Measurements from ENCODE around the gene SKAP1.
"Not testable (repeated sequence)": the region's sequence is repeated elsewhere in the genome, so short reads cannot be mapped to it uniquely, and the experiment has no call there.

SKAP1 gene

DNA sequence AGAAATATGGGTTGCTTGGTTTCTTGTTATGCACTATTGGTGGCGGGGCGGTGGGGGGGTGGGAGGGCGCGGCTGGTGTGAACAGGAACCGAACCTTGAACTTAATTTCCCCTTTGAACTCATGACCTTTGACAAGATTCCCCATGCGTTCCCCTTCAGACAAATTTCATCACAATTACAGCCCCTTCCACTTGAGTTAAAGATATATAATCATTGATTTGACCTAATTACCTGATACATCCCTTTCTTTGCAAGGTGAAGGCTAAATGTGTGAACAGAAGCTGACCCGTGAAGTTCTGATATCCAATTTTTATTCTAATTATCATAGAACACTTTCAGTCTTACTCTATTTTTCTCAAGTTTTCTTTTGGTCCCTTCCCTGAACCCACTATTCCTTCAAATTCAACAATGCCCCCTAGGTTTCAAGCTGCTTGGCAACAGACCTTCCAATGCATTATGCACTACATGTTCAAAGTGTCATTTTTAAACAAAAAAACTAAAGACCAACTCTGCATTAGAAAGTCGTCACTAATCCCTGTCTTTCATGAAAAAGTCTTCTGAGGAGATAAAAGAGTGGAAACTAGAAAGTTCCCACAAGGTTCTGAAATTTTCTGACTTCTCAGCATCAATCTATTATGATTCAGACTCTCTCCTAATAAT is 116.8 kb downstream of the SKAP1 start:
- DNase-seq, result peak; percentile 6

DNA sequence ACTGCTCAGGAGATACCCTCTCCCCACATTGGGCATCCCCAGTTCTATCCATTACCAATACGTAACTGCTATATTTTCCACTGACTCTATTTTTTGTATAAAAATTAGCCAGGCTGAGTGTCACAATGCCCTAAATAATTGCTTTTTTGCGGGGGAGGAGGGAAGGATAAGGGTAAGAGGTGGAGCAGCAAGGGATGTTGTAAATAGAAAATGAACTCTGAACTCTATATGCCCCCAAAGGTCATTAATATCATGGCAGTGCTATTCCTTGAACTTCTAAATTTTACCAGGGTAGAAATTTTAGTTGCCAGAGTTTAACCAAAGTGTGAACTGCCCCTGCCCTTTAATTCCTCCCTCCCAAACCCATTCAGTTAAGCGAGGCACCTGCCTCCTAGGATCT is 118.7 kb downstream of the SKAP1 start:
- DNase-seq, result no peak

DNA sequence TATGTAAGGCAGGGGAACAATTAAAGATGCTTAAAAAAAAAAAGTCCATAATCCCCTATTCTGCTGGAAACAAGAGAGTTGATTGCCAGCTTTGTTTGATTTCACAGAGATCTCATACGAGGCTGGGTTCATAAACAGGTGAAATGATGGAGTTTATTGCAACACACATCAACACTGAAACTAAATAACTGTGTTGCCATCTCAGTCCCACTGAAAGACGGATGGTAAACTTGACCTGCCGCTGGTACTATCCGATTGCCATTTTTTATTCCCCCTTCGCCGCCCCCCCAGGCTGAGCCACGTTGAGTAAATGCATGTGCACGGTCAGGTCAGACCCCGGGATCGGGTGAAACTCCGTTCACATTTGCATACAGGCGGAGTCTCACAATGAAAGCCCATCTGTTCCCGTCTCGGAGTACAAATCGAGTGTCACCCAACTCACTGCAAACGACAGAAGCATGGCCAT is 119.2 kb downstream of the SKAP1 start:
- DNase-seq, result no peak

DNA sequence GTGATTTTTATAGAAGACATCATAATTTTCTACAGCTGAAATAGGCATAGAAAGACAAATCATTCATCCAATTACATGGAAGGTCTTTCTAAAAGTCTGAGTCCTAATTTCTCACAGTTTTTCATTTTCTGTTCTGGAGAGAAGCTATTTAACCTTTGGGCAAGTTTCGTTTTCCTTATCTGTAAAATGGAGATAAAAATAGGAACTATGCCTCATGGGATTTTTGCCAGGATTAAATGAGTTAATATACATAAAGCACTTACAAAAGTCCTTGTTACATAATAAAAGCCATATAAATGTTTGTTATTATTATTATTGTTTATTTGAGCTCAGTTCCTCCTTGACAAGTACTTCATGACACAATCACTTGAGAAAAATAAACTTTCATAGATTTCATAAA is 121.4 kb downstream of the SKAP1 start:
- DNase-seq, result peak; percentile 71

DNA sequence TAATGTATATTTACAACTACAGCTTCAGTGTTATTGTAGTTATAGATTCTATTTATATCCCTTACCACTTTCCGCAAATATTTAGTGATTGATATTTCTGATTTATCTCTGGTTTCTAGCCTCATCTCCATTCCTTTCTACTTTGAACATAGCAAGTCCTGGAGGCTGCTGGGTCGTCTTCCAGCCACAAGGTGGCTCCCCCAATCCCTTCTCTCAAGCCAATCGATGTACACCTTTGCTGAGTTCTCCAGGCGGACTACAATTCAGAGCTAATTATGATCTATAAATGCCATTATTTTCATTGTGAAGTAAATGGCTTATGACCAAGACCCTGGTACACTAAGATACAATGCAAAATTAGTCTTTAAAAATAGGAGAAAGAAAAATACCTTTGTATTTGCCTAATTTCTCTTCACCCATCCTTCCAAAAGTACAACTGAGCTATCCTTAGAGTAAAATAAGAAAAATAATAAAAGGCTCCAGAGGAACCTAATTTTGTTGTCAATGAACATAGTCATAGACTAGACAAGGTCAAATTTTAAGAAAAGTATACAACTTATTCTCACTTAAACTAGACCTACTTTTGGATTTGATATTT is 122.1 kb downstream of the SKAP1 start:
- peak; percentile 61 for DNase-seq

DNA sequence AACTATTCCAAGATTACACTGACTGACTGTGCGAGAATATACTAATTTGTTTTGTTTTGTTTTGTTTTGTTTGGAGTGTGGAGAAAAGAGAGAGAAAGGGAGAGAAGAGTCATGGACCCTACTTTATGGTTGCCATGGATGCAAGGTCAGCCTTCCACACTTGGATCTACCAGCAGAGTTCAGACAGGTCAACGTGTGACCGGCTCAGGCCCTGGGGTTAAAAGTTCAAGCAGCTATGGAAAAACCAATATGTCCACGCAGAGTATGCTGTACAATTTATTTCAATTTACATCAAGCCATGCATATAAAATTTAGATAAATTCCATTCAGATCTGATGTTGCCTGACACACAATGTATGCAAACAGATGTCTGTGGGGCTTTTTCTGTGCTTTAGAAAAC is 122.8 kb downstream of the SKAP1 start:
- DNase-seq, result no peak

DNA sequence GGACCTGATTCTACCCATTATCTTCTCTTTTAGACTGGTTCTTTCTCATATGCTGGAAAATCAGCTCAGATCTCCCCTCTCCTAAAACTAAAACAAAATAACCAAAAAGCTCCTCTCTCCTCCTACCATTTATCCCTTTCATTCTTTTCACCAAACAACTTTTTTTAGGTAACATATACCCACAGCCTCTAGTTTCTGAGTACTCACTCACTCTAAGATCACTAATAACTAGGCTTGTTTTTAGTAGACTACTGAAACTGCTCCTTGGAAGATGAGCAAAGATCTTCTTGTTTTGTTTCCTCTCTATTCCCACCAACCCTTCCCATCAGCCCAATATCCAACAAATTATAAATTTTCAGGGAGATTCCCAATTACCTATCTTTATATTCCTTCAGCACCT is 129.0 kb downstream of the SKAP1 start:
- DNase-seq, result no peak

DNA sequence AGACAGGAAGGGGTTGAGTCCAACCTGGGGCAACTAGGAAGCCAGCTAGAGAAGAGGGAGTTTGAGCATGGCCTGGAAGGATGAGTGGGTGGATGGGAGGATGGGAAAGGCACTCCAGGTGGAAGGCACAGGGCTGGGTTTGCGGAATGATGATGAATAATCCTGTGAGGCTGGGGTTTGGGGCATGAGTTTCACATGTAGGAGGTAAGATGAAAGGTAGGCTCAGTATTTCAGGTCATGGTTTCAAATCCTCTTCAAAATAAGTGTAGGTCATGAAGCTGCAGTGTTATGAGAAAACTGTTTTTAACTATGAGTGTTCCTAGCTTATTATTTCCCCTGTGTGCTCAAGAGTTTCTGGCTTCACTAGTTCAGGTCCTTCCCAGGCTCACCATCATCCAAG is 130.3 kb downstream of the SKAP1 start:
- DNase-seq, result no peak

DNA sequence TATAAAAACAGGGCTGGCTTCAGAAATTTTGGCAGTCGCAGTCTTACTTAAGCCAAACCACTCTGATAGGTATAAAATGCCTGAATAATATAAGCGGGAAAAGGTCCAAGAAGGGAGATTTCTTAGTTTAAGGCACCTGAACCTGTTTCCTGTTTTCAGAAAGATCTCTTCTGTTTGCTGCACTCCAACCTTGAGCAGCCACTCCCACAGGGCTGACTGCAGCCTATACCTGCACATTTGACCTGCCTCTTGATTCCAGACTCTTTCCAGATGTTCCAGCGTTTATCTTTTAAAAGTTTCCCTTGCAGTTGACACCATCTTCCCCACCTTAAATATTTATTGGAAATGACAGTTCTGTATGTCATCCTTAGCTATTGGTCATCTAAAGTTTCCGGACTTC is 132.2 kb downstream of the SKAP1 start:
- no peak for DNase-seq

DNA sequence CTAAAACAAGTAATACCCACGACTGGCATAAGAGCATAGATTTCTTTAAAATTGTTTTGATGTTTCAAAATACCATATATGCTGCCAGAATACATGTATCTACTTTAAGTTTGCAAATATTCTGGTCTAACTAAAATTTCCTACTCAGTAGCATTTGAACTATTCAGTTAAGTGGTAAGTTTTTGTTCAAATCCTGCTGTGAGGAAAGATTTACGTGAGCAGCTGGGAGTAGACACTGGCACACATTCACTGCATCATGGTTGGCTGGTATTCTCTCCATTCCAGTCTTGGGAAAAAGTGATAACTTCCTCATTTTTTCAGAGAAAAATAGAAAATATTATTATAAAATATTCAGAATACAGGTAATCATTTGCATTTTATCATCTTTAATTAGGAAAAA is 133.6 kb downstream of the SKAP1 start:
- DNase-seq, result no peak

DNA sequence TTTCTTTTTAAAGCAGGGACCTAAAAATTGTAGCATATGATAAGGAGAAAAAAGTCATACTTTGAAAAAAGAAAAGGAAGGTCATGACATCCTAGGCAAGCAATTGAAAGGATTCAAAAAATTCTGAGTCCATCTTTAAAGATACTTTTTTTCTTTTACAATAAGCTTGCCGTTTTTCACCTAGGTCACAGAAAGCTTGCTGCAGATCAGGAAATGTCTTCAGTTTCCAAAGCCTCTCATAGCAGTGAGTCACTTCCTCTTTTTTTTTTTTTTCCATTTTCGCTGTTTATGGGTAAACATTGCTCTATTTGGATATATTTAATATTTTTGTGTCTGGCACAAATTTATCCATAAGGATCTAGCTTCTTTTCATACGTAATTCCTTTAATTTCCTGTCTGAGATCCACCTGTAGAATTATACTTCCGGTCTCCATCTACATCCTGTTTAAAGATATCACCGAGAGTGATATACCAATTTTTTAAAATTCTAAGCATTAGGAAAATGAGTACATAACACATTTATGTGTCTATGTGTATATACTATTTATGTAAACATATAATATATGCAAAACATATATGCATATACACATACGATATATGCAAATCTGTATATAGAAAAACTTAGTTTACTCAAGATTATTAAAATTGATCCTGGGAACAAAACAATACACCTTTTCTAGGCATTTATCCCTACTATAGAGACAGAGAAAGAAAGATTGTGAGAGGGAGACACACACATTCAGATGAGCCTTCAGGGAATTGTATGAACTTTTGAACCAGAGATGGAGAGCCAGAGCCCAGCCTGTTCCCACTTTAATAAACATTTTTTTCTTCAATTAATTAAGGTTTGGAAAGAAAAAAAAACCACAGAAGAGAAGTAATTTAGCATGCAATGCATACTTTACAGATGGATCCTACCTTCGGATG is 134.4 kb downstream of the SKAP1 start:
- peak; percentile 81 for DNase-seq

DNA sequence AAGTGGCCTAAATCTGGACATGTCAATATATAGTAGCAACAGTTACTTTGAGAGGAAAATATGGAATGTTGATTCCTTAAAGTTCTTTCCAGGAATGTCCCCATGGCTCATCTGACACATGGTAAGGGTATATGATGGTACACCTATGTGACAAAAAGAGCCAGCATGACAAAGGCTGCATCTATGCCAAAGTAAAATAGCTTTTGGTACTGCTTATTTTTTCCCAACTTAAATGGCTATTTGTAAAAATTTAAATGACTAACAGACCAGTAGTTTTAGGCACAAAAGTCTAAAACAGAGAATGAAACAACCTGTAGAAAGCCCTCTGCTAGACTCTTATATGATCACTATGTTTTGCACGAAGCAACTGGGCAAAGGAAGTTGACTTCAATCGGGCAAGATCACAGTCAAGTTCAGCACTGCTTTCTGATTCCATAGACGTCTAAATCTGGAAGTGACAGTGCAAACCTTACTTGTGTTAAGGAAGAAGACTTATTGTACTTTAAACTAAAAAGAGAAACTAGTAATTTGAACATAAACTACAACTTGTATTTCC is 135.1 kb downstream of the SKAP1 start:
- DNase-seq, result peak; percentile 45

DNA sequence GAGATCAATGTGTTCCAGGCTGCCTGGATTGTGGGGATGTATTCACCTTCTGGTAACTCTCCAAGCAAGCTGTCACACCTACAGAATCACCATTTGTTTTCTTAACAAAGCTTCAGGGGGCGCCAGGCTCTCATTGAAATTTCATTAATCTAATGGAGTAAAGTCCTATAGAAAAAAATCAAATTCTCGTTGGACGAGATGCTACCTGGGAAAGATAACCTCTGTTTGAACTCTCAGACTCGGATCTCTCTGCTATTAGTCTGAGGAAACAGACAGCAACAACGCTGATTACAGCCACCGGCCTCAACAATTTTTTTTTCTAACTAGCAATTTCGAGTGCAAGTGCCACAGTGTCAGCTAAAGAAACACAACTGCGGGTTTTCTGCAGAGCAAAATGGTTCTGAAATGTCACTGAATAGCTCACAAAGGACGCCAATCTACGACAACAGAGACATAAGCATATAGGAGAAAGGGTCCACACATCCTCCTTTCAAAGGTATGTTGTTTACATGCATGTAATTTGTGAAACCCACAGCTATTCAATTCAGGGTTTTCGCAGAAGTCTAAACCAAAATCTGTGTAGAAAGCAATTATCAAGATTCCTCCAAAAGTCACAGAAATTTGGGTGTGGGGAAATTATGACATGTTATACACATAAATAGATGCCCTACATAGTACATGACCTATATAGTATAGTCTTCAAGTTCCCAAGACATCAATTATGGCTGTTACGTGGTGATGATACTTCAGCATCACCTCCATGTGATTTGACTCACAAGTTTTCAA is 135.8 kb downstream of the SKAP1 start:
- DNase-seq, result no peak

DNA sequence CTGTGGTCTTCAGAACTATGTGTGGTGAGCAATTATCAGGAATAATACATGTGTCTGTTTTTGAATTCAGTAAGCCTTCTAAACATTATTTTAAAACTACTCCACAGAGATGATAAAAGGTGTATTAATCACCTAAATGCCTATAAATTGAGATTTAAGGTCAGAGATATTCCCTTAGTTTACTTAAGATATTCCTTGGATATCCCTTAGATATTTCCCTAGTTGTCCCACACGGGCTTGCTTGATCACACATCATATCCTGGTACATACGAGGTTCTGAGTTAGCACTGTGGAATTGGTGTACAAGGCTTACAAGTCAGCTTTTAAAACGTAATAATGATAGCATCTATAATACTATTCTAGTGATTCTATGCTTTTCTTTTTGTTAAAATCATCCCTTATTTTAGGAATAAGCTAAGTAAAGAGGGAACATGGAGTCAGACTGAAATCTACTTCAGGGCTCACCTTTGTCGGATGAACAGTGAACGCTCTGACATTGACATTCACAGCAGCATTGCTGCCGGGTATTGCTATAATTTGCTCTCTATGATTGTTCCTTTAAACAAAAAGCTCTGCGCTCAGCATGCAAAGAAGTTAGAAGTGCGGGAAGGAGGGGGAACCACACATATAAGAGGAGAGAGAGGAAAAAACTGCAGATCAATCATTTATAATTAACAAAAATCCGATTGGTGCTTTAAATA is 136.5 kb downstream of the SKAP1 start:
- DNase-seq, result no peak

DNA sequence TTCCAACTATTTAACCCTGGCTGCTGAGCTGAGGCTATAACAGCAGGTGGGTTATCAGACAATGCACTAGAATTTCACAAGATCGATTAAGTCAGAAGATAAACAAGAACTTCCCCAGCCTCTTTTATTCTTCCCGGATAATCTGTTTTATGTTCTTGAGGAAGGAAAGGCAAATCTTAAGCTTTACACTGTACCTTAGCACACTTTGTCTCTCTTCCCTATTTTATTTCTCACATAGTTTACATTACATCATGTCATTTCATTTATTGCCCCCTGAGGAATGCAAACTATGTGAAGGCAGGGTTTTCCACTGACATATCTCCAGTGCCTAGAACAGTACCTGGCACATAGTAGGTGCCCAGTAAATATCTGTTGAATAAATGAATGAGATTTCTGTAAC is 139.6 kb downstream of the SKAP1 start:
- no peak for DNase-seq

DNA sequence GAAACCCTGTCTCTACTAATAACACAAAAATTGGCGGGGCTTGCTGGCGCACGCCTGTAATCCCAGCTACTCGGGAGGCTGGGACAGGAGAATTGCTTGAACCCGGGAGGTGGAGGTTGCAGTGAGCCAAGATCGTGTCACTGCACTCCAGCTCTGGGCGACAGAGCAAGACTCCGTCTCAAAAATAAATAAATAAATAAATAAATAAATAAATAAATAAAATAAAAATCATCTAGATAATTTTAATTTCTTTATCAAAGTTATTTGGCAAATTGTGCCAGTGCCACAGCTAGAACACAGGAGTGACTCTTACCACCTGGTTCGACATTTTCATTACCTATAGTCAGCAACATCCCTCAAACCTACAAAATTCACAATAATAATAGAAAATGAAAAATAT is 143.1 kb downstream of the SKAP1 start:
- DNase-seq, result not testable (repeated sequence)

DNA sequence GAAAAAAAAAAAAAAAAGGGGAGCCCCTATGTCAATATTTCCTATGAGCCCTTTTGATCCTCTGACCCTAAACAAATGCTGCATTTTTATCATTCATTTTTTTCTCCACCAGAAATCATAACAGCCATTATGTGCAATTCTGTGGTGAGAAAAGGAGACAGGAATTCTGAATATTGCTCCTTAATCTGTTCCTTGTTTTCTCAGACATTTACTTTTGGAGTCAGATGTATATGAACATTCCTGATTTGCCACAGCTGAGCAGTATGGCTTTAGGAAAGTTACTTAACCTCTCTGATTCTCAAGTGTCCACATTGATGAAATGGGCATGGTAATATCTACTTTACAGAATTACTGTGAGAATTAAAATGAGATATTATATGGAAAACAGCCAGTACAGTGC is 144.4 kb downstream of the SKAP1 start:
- no peak for DNase-seq

DNA sequence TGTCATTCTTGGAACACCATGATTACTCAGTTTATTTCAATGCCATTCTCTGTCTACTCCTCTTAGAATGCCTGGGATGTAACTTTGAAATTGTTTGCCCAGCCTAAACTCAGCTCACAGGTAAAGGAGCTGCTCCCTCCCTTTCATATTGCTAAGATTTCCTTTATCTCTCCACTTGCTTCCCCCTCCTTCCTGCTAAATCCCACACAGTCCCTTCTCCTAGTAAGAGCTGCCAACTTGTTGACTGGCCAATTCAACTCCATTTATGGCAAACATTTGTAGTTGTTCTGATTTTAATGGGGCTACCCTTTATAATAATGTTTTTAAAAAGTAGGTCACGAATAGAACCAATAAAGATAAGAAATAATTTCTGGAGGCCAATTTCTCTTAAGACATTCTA is 146.1 kb downstream of the SKAP1 start:
- no peak for DNase-seq

DNA sequence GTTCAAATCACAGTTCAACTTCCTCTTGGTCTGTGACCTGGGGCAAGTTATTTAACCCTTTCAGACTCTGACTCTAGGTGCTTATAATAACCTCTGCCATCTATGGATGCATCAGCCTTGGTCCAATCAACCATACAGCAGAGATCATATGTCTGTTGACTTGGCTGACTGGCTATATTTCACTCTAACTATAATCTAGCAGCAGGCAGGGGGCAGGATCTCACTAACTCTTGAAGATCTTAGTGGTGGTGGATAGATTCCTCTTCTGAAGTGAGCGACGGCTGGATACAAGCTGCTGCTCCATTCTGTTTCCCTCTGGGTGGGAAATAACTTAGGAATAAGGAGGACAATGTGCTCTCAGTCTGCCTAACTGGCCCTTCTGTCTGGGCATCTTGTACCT is 146.6 kb downstream of the SKAP1 start:
- DNase-seq, result no peak

DNA sequence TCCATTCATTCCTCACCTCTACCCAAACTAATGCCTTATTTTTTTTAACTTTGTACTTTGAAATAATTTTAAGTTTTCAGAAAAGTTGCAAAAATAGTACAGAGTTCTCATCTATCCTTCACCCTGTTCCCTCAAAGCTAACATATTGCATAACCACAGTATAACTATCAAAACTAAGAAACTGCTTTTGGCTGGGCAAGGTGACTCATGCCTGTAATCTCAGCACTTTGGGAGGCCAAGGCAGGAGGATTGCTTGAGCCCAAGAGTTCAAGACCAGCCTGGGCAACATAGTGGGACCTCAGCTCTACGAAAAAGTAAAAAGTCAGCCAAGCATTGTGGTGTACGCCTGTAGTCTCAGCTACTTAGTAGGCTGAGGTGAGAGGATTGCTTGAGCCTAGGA is 147.7 kb downstream of the SKAP1 start:
- DNase-seq, result no peak

DNA sequence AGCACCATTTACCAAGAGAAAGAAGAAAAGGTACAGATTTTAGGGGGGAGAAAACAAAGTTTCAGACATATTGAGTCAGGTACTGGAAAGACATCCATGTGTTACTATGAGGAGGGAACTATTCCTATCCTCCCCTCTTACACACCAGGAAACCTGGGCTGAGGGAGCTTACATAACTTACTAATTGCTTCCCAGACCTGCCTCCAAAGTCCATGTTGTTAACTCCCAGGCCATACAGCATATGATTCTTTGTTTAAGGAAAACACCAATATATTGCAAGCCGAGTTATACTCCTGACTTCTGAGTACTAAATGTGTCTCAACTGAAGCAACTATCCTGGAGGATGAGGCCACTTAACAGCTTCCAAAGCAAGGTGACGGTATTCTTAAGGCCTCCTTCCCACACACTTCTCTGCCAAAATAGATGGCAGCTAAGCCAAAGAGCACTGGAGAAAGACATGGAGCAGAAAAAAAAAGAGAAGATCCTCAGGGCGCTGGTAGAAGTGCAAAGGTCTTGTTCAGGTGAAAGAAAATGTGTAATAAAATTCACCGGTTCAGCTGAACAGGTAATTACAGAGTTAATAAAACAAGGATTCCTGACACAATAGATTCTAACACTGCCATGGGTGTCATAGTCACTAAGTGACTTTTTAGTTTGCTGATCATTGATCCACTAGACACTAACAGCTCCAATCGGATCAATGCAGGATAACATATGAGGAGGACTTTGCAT is 151.1 kb downstream of the SKAP1 start:
- no peak for DNase-seq

All from inflammatory macrophage treated with lipopolysaccharide for 4 hours (primary cell).